ENCODE data around the gene YPEL5.
"Not testable (repeated sequence)": the region's sequence is repeated elsewhere in the genome, so short reads cannot be mapped to it uniquely, and the experiment has no call there.

The YPEL5 gene

DNA sequence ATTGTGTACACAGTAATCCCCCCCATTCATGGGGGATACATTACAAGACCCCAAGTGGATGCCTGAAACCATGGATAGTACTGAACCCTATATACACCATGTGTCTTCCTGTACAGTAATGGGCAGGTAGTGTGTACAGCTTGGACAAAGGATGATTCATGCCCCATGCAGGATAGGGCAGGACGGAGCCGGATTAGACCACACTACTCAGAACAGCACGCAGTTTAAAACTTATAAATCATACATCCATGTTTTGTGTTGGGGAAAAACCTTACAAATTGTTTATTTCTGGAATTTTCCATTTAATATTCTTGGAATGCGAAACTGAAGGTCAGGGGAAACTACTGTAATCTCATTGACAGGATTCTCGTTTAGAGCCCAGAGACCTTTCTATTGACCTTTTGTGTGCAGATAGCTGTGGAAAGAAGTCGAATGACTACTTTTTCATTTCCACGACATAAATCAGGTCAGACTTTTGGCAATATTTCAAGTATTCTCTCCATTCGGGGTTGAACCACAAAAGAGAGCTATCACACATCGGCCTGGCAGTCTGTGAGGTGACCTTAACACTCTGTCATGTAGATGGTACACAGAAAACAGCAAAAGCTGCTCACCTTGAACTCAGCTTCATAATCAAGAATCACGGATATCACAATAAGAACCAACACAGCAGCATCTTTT, 9.9 kb upstream of the YPEL5 start:
- DNase-seq (ENCODE audit: low read depth in 2 of 2): no peak

- no peak for DNase-seq (ENCODE audit: low read depth in 2 of 2)
Measured at GRCh38 chr2:30139131-30139870, 7.5 kb upstream of the YPEL5 start.

DNA sequence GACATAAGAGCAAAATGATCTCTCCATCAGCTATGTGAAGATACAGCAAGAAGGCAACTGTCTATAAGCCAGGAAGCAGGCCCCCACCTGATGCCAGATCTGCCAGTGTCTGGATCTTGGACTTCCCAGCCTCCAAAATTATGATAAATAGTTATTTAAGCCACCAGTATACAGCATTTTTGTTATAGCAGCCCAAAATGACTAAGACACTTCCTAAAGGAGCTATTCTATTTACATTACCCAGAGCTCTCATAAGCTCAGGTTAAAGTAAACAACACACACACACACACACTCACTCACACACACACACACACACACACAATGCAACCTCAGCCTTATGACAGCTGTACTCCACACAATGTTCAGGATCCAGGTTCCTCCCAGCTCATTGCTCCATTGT, 5.7 kb upstream of the YPEL5 start:
- no peak for DNase-seq (ENCODE audit: low read depth in 2 of 2)

DNA sequence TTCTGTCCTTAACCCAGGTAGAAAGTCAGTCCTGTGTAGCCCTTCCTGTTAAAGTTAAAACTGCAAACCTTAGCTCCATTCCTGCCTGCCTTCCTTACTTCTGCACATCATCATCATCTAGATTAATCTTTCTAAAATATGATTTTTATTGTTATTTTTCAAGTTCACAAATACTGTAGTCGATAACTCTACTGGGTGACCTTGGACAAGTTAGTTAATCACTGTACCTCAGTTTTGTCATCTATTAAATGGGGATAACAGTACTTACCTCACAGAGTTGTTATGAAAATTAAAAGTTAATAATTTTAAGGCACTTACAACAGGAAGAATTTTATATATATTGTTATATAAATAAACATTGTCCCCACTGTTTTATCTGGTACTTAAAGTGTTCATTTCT, 2.5 kb upstream of the YPEL5 start:
- DNase-seq (ENCODE audit: low read depth in 2 of 2): no peak

DNA sequence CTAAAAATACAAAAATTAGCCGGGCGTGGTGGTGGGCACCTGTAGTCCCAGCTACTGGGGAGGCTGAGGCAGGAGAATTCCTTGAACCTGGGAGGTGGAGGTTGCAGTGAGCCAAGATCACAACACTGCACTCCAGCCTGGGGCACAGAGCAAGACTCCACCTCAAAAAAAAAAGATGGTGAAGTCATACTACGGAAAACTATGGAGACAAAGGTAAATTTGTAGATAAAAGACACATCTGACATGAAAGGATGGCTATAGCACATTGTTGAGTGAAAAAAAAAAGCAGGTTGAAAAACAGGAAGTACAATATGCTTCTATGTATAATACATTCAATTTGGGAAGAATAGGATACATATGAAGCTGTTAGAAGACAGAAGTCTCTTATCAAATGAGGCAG, 1.9 kb upstream of the YPEL5 start:
- DNase-seq (ENCODE audit: low read depth in 2 of 2): not testable (repeated sequence)

DNA sequence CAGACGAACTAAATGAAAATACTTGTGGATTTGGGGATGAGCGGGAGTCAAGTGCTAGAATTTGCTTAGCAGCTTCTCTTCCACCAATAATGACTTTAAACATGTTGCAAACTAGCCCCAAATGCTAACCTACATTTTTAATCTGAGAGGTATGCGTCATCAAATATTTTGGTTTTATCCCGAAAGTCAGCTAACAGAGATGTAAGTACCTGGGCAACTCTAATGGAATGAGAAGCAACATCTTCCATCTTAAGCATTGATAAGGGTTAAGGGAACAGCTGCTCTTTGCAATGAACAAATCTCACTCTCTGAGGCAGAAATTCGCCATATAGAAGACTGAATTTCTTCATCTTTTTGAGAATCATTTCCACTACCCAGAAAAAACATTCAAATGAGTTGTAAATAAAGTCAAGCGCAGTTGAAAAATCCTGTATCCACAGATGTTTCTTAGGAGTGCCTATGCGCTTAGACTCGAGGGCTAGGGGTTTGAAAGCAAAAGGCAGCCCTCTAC, 926 bp upstream of the YPEL5 start:
- no peak for DNase-seq (ENCODE audit: low read depth in 2 of 2)

DNA sequence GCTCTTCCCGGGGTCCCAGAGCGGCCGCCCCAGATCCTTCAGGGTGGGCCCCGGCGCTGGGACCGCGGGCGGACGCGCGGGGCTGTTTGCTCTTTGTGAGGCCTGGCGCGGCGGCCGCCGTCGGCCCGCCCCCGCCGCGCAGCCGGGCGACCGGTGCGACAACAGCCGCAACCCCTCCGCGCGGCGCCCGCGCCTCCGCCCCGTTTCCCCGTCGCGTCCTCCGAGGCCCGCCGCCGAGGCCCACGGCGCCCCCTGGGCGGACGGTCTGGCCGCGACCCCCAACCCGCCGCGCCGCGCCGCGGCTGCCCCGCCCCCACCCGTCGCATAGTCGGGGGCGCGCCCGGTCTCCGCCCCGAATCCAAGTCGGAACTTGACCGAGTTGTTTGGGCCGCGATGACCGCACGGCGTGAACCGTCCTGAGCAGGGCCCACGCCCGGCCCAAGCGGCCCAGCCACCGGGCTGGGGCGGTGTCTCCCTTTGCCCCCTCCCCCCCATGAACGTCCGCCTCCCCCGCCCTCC, 448 bp downstream of the YPEL5 start:
- no peak for DNase-seq (ENCODE audit: low read depth in 2 of 2)

- DNase-seq (ENCODE audit: low read depth in 2 of 2): peak in 1 of 2 experiments; percentile 29
Measured at GRCh38 chr2:30147715-30148610, 1.2 kb downstream of the YPEL5 start.

- no peak for DNase-seq (ENCODE audit: low read depth in 2 of 2)
Measured at GRCh38 chr2:30148850-30149249, 2.0 kb downstream of the YPEL5 start.

GRCh38 chr2:30149513-30149912, 2.7 kb downstream of the YPEL5 start:
- no peak for DNase-seq (ENCODE audit: low read depth in 2 of 2)

- no peak for DNase-seq (ENCODE audit: low read depth in 2 of 2)
Measured at GRCh38 chr2:30149976-30150375, 3.2 kb downstream of the YPEL5 start.

DNA sequence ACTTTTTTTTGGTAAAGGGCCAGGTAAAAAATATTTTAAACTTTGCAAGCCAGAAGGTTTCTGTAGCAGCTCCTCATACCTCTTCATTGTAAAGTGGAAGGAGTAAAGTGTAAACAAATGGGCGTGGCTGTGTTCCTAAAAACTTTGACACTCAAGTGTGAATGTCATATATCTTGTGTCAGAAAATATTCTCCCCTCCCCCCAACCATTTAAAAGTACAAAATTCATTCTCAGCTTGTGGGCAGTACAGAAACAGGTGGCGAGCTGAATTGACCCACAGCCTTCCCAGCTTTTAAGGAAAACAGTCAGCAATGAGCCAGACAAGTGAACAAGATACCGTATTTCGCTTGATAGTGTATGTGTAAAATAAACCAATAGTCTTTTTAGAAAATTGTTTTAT, 4.0 kb downstream of the YPEL5 start:
- no peak for DNase-seq (ENCODE audit: low read depth in 2 of 2)

DNA sequence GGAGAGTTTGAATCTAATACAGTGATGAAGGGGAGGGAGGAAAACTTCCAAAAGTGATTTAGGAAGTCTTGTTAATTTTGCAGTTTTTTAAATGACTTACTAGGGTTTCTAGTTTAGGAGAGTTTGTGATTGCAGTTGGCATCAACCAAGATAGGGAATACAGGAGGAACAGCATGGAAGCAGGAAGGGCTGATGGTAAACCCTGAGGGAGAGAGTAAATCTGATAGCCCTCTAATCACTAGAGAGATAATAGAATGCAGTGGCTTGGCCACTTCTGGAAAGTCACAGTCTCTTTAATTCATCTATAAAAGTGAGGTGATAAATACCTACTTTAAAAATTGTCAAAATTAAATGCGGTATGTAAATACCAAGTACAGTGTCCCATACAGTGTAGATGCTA, 5.6 kb downstream of the YPEL5 start:
- no peak for DNase-seq (ENCODE audit: low read depth in 2 of 2)

GRCh38 chr2:30155202-30155601, 8.4 kb downstream of the YPEL5 start:
- DNase-seq (ENCODE audit: low read depth in 2 of 2): no peak

GRCh38 chr2:30155889-30156658, 9.3 kb downstream of the YPEL5 start:
- no peak for DNase-seq (ENCODE audit: low read depth in 2 of 2)

- DNase-seq (ENCODE audit: low read depth in 2 of 2): no peak
Measured at GRCh38 chr2:30157616-30158015, 10.8 kb downstream of the YPEL5 start.

DNA sequence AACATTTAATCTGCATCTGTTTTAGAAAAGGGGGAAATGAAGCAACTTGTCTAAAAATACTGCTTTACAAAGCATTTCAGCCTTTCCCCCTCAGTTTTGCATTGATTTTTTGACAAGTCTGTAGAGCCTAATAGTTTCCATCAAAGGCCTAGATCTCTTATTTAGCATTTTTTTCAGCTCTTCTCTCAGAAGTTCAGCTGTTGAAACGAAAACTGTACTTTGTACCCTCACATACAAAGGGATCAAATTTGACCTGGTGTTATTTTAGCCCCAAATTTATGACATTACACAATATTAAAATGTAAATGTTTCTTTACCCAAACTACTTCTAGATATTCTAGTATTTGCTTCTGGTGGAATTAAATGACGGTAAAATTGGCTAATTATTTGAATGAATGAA, 13.0 kb downstream of the YPEL5 start:
- DNase-seq (ENCODE audit: low read depth in 2 of 2): no peak

DNA sequence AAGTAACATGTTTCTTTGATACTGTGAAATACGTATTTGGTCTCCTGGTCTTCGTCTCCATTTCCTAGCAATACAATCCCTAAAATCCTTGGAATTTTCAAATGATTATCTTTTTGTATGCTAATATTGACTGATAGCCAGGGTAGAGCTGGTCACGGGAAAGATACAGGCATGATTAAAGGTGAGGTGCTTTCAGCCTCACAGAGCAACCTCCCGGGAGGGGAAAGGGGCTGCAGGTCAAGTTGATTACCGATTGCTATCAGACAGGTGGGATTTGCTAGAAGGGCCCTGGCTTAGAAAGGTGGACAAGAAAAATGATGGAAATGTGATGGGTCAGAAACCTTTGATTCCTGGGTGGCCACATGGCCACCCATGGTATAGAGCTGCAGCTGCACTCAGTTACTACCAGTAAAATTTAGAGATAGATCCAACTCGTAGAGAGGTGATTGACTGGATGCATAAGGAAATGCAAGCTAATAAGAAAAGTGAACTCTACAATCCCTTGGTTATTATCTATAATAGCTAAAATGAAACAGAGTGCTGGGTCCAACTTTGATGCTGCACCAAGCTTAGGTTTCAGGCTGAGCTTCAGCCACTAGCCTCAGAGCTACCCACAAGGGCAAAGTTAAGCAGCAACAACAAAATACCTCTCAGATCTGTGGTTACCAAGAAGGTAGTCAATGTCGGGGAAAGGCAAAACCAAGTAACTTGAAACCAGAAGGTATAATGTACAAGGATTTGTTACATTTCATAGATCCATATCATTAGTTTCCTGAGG, 15.3 kb downstream of the YPEL5 start:
- no peak for DNase-seq (ENCODE audit: low read depth in 2 of 2)

GRCh38 chr2:30162806-30163205, 16.0 kb downstream of the YPEL5 start:
- DNase-seq (ENCODE audit: low read depth in 2 of 2): no peak

DNA sequence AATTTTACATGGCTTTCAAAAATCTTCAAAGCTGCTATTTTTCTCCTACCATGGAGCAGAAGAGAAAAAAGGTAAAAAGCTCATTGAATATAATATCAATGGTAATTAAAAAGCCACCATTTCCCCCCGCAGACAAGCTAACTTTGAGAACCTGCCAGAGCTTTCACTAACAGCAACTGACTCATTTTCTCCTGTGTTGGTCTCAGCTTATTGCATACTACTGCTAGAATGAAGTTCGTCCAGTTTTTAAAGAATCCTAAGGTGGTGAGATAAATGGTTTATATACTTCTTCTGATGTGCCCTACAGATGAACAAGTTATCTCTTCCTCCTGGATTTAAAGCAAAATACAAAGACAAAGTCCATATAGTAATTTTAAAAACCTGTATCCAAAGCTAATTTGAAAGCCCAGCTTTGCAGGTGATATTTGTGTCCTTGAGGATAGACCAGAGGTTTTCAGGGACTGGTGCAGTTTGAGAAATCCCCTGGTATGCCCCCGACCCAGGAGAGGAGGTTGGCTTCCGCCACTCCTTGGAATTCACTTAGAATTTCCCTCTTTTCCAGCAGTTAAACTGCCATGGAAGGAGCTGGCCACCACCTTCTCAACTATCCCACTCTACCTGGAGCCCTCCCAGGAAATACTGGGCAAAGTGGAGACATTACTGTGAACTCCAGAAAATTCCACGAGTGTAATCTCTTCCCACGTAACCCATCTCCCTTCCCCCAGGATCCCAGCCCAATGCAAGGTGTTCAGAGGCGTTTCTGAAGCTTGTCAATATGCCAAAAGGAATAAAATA, 17.5 kb downstream of the YPEL5 start:
- DNase-seq (ENCODE audit: low read depth in 2 of 2): no peak

Data from fibroblast of skin of left biceps (primary cell).